Measurements from ENCODE around the gene CLNS1A.

- TF ChIP-seq POLR2A (IDR thresholded peaks at IDR 0.05) (no peak), CTCF (IDR thresholded peaks at IDR 0.05) (no peak), EP300 (IDR thresholded peaks at IDR 0.05) (no peak)
Measured at GRCh38 chr11:77569676-77570070, 67.9 kb downstream of the CLNS1A start.
